ENCODE data around the gene IGF2BP3.
"Not testable (repeated sequence)": the region's sequence is repeated elsewhere in the genome, so short reads cannot be mapped to it uniquely, and the experiment has no call there.

The IGF2BP3 gene

DNA sequence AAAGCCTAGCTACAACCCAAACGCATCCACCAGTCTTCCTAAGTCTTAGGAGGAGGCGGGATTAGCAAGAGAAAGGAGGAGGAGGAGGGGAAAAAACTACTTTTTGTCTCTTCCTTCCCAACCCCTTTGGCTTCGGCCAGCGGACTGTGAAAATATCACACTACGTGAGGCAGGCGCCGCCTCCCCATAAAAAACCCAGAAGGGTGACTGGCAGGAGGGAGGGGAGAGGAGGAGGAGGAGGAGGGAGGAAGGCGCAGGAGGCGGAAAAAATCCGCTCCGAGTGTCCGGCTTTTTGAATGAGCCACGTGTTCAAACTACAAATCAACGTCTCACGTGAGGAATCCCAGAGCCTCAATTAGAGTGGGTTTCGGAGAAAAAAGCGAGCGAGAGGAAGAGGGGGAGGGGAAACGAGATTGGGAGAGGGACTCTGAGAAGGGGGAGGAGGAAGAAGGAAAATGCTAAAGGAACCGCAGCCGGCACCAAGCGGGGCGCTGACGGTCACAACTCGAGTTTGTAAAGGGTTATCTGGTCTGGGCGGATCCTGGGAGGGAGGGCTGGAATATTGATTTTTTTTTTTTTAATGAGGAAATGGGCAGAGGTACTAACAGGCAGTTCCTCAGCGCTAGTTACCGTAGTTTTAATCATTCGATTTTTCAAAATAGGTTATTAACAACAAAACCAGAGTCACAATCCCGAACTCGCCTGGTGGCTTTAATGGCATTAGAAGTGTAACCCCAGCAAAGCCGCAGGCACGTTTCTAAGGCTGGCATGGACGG lies at the start of gene IGF2BP3:
IGF2BP3 (minus strand) TSS at position 162 of the 776 bp plus-strand sequence. CDS start 381 bp downstream, outside the sequence.
- Mint-ChIP-seq H3K4me1 (peaks cover 19% of the 10 kb centered on the region), H3K27ac (ENCODE audit: low read depth) (peak within 1 kb of the TSS; percentile 69), H3K36me3 (ENCODE audit: insufficient read depth) (peaks cover 28% of the 10 kb centered on the region), H3K4me3 (peak within 1 kb of the TSS; percentile 74), H3K9me3 (no peaks in the 10 kb centered on the region), H3K27me3 (peaks cover 84% of the 10 kb centered on the region)
- ATAC-seq (replicated peaks; ENCODE audit: extremely low read depth, poor library complexity, severe bottlenecking) = no peak
- DNase-seq (ENCODE audit: low spot score in 2 of 2) = no peak

DNA sequence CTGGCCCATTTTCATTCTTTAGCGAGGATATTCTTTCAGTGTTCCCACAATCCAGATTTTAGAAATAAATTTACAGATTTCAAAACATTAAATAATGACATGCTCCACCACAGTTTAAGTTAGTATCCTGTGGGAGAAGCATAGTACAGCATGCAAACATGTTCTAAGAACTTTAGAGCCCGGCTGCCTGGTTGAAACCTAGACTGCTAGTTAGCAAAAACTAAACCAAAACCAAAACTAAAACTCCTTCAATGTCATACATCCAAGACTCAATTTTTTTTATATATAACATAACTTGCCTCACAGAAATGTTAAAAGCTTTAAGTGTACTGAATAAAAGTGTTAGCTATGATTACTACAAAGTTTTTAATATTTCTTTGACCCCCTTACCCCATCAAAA lies 44.5 kb upstream of the IGF2BP3 start:
- H3K4me3 Mint-ChIP-seq = no peak overlapping the region
- H3K36me3 Mint-ChIP-seq (ENCODE audit: insufficient read depth) = peaks cover 91% of the 10 kb centered on the region
- H3K9me3 Mint-ChIP-seq = no peaks in the 10 kb centered on the region
- ATAC-seq (replicated peaks; ENCODE audit: extremely low read depth, poor library complexity, severe bottlenecking) (no peak), DNase-seq (ENCODE audit: low spot score in 2 of 2) (no peak)
- H3K4me1 Mint-ChIP-seq = peaks cover 17% of the 10 kb centered on the region
- peak overlapping the region; percentile 82 for H3K27ac Mint-ChIP-seq (ENCODE audit: low read depth)
- H3K27me3 Mint-ChIP-seq = no peaks in the 10 kb centered on the region

DNA sequence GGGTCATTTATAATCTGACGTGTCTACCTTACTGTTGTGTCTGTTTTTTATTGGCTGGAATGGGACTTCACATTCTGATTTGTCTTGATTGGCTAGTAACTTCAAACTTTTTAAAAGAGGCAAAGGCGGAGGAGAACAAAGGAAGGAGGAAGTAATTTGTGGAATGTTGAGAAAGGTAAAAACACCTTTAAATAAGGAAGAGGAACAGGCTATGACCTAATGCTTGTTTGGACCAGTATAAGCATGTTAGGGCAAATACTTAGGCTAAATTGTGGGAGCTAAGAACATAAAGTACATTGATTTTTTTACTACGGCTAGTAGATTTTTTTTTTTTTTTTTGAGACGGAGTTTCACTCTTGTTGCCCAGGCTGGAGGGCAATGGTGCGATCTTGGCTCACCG lies 43.5 kb upstream of the IGF2BP3 start:
- H3K9me3 Mint-ChIP-seq; H3K27ac Mint-ChIP-seq (ENCODE audit: low read depth); ATAC-seq (replicated peaks; ENCODE audit: extremely low read depth, poor library complexity, severe bottlenecking); DNase-seq (ENCODE audit: low spot score in 2 of 2); H3K4me3 Mint-ChIP-seq; H3K27me3 Mint-ChIP-seq: not testable (repeated sequence)
- Mint-ChIP-seq H3K4me1 (peaks cover 23% of the 10 kb centered on the region), H3K36me3 (ENCODE audit: insufficient read depth) (peaks cover 91% of the 10 kb centered on the region)

DNA sequence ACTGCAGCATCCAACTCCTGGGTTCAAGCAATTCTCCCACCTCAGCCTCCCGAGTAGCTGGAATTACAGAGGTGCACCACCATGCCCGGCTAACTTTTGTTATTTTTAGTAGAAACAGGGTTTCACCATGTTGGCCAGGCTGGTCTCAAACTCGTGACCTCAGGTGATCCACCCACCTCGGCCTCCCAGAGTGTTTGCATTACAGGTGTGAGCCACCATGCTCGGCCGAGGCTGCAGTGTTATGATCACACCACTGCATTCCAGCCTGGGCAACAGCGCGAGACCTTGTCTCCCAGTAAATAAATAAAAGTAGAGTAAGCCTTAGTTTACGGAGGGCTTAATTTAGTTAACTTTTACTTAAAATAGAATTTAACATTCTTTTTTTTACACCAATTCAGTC lies 23.7 kb upstream of the IGF2BP3 start:
- Mint-ChIP-seq H3K4me1 (no peaks in the 10 kb centered on the region), H3K36me3 (ENCODE audit: insufficient read depth) (peaks cover 7% of the 10 kb centered on the region), H3K4me3 (no peak overlapping the region), H3K9me3 (no peaks in the 10 kb centered on the region), H3K27me3 (no peaks in the 10 kb centered on the region), H3K27ac (ENCODE audit: low read depth) (no peak overlapping the region)
- DNase-seq (ENCODE audit: low spot score in 2 of 2) (no peak), ATAC-seq (replicated peaks; ENCODE audit: extremely low read depth, poor library complexity, severe bottlenecking) (no peak)

DNA sequence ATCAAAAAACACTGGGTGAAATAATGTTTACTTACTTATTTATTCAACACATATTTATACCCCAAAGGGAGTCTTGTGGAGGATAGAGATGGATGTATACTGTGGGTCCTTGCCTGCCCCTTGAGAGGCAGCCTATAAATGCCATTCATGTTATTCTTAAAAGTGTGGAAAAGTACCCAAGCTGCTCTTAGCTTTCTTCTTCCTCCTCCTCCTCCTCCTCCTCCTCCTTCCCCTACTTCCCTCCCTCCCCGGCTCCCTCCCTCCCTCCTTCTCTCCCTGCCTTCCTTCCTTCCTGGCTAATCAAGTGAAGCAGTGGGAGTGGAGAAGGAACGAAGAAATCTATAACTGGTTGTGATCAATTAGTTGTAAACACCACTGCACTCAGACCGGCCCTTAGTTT lies 21.2 kb upstream of the IGF2BP3 start:
- no peaks in the 10 kb centered on the region for H3K9me3 Mint-ChIP-seq
- H3K4me1 Mint-ChIP-seq = no peaks in the 10 kb centered on the region
- DNase-seq (ENCODE audit: low spot score in 2 of 2) (no peak), ATAC-seq (replicated peaks; ENCODE audit: extremely low read depth, poor library complexity, severe bottlenecking) (no peak)
- no peaks in the 10 kb centered on the region for H3K27me3 Mint-ChIP-seq
- H3K36me3 Mint-ChIP-seq (ENCODE audit: insufficient read depth) = peaks cover 8% of the 10 kb centered on the region
- no peak overlapping the region for H3K27ac Mint-ChIP-seq (ENCODE audit: low read depth)
- peak overlapping the region; percentile 74 for H3K4me3 Mint-ChIP-seq

DNA sequence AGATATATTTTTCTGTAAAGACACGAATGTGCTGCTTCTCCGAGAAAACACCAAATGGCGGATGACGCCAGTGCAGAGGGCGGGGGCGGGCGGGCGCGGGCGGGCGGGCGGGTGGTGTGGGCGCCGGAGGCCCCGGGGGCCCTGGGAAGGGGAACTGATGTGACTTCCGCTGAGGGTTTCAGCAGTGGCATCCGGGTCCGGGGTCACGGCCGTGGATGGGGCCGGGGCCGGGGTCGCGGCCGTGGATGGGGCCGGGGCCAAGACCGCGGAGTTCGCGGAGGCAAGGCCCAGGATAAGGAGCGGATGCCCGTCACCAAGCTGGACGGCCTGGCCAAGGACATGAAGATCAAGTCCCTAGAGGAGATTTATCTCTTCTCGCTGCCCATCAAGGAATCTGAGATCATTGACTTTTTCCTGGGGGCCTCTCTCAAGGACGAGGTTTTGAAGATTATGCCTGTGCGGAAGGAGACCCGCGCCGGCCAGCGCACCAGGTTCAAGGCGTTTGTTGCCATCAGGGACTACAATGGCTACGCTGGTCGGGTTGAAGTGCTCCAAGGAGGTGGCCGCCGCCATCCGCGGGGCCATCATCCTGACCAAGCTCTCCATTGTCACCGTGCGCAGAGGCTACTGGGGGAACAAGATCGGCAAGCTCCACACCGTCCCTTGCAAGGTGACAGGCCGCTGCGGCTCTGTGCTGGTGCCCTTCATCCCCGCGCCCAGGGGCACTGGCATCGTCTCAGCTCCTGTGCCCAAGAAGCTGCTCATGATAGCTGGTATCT lies 20.3 kb upstream of the IGF2BP3 start:
- DNase-seq (ENCODE audit: low spot score in 2 of 2) = peak in 1 of 2 donors; percentile 46
- H3K27me3 Mint-ChIP-seq = no peaks in the 10 kb centered on the region

DNA sequence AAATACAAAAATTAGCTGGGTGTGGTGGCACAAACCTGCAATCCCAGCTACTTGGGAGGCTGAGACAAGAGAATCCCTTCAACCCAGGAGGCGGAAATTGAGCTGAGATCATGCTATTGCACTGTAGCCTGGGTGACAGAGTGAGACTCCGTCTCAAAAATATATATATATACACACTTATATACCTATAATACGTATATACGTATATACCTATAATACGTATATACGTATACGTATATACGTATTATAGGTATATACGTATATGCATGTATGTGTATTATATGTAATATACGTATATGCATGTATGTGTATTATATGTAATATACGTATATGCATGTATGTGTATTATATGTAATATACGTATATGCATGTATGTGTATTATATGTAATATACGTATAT lies 18.4 kb upstream of the IGF2BP3 start:
- not testable (repeated sequence) for DNase-seq (ENCODE audit: low spot score in 2 of 2); H3K27ac Mint-ChIP-seq (ENCODE audit: low read depth); H3K4me1 Mint-ChIP-seq; H3K27me3 Mint-ChIP-seq; H3K9me3 Mint-ChIP-seq; H3K36me3 Mint-ChIP-seq (ENCODE audit: insufficient read depth); ATAC-seq (replicated peaks; ENCODE audit: extremely low read depth, poor library complexity, severe bottlenecking); H3K4me3 Mint-ChIP-seq

More for the DNA sequence above, 20.3 kb upstream of the IGF2BP3 start:
- Mint-ChIP-seq H3K9me3 (no peaks in the 10 kb centered on the region), H3K36me3 (ENCODE audit: insufficient read depth) (peaks cover 8% of the 10 kb centered on the region), H3K27ac (ENCODE audit: low read depth) (peak overlapping the region; percentile 55), H3K4me3 (peak overlapping the region; percentile 74), H3K4me1 (no peaks in the 10 kb centered on the region)
- ATAC-seq (replicated peaks; ENCODE audit: extremely low read depth, poor library complexity, severe bottlenecking) = peak; percentile 92

DNA sequence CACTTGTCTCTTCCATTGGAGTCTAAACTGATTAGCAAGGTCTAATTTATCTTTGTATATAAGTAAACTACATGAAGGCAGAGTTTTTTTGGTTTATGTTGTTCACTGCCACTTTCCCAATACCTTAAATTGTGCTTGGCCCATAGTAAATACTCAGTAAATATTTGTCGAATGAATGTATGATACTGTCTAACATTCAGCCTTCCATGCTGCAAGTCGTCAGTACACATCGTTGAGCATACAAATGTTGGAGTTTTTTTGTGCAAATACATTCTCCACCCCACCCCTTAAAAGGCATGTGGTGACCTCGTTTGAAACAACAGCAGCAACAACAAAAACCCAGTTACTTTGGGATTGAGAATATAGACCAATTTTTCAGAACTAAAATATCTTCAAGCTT lies 17.4 kb upstream of the IGF2BP3 start:
- no peaks in the 10 kb centered on the region for H3K4me1 Mint-ChIP-seq

DNA sequence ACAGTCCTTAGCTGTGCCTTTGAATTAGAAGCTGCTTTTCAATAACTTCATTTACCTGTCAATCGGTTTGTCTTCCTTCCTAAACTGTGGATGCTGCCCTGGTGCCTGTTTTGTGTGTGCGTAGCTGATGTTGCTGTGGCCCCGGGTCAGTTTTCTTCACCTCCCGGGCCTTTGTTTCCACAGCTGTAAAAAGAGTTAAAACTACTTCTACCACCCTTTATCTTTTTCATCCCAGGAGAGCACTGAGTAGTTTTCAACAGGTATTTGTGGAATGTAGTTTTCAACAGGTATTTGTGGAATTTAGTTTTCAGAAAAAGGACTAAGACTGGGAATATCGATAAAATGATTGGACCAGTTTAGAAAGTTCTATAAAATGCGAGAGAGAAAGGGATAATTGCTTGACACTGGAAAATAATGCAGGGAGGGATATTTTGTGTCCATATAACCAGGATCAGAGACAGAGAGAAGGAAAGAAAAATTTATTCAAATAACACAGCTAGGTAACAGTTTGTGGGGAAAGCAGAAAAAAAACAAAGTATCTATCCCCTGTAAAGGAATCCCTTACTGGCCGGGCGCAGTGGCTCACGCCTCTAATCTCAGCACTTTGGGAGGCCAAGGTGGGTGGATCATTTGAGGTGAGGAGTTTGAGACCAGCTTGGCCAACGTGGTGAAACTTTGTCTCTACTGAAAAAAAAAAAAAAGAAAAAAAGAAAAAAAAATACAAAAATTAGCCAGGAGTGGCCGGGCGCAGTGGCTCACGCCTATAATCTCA lies 15.9 kb upstream of the IGF2BP3 start:
- Mint-ChIP-seq H3K27me3 (peaks cover 25% of the 10 kb centered on the region), H3K27ac (ENCODE audit: low read depth) (no peak overlapping the region), H3K9me3 (no peaks in the 10 kb centered on the region), H3K36me3 (ENCODE audit: insufficient read depth) (peaks cover 7% of the 10 kb centered on the region), H3K4me1 (no peaks in the 10 kb centered on the region), H3K4me3 (no peak overlapping the region)
- ATAC-seq (replicated peaks; ENCODE audit: extremely low read depth, poor library complexity, severe bottlenecking) (no peak), DNase-seq (ENCODE audit: low spot score in 2 of 2) (no peak)

More for the DNA sequence above, 17.4 kb upstream of the IGF2BP3 start:
- ATAC-seq (replicated peaks; ENCODE audit: extremely low read depth, poor library complexity, severe bottlenecking) = no peak
- H3K36me3 Mint-ChIP-seq (ENCODE audit: insufficient read depth) = peaks cover 8% of the 10 kb centered on the region
- H3K4me3 Mint-ChIP-seq = no peak overlapping the region
- no peak overlapping the region for H3K27ac Mint-ChIP-seq (ENCODE audit: low read depth)
- H3K27me3 Mint-ChIP-seq = peaks cover 10% of the 10 kb centered on the region
- DNase-seq (ENCODE audit: low spot score in 2 of 2) = no peak
- no peaks in the 10 kb centered on the region for H3K9me3 Mint-ChIP-seq

DNA sequence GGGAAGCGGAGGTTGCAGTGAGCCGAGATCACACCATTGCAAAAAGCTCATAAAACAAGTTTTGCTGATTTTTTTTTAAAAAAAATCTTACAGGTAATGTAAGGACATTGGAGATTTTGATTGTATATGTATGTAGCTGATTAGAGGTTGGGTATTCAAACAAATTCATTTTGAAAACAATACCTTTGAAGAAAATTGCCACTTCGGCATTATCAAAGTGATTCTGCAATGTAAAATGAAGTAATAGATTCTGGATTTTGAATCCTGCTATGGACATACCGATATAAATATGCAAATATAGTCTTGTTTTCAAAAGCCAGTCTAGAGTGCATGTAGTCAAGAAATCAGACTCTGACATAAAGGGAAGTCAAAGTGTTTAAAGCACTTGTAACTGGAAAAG lies 12.4 kb upstream of the IGF2BP3 start:
- peaks cover 51% of the 10 kb centered on the region for H3K27me3 Mint-ChIP-seq
- H3K36me3 Mint-ChIP-seq (ENCODE audit: insufficient read depth) = peaks cover 1% of the 10 kb centered on the region
- H3K4me3 Mint-ChIP-seq = no peak overlapping the region
- no peak overlapping the region for H3K27ac Mint-ChIP-seq (ENCODE audit: low read depth)
- H3K9me3 Mint-ChIP-seq = no peaks in the 10 kb centered on the region
- H3K4me1 Mint-ChIP-seq = no peaks in the 10 kb centered on the region
- ATAC-seq (replicated peaks; ENCODE audit: extremely low read depth, poor library complexity, severe bottlenecking) (no peak), DNase-seq (ENCODE audit: low spot score in 2 of 2) (no peak)

DNA sequence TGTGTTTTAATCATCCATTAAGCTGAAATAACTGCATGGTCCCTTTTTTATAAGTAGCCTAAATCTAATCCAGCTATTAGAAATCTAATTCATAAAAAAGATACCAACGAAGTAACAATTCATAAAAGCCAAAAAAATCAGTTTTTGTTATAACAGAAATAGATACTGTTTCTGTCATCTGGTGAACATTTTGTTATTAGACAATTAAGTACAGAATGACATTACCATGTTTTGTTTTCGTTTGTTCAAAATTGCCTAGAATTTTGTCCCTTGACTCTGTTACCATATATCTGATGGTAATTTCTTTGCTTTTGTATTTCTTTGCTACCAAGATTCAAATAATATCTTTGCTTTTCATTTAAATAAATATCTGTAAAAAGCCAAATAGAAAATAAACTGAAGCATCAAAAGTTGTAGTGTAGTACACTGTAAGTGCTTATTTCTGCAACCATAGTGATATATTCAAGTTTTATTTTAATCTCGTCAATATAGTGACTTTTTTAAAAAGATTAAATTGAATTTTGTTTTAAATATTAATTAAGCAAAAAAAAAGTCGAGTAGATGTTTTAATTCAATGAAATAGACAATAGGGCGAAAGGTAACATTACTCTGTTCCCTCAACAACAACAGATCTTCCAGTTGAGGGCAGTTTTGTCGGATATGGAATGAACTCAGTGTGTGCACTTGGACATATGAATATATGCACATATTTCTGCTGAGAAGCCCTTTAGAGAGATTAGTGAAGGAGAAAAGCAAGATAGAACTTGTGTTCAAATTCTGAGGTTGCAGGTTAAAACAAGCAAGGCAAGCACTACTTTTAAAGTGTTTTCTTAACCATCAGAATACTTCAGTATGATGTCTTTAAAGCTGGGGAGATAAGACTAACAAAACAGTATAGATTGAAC lies 7.9 kb upstream of the IGF2BP3 start:
- ATAC-seq (replicated peaks; ENCODE audit: extremely low read depth, poor library complexity, severe bottlenecking) = no peak
- no peak overlapping the region for H3K27ac Mint-ChIP-seq (ENCODE audit: low read depth)
- H3K27me3 Mint-ChIP-seq = peaks cover 81% of the 10 kb centered on the region
- no peak for DNase-seq (ENCODE audit: low spot score in 2 of 2)
- H3K9me3 Mint-ChIP-seq = no peaks in the 10 kb centered on the region
- no peaks in the 10 kb centered on the region for H3K4me1 Mint-ChIP-seq
- peaks cover 11% of the 10 kb centered on the region for H3K36me3 Mint-ChIP-seq (ENCODE audit: insufficient read depth)
- H3K4me3 Mint-ChIP-seq = no peak overlapping the region

DNA sequence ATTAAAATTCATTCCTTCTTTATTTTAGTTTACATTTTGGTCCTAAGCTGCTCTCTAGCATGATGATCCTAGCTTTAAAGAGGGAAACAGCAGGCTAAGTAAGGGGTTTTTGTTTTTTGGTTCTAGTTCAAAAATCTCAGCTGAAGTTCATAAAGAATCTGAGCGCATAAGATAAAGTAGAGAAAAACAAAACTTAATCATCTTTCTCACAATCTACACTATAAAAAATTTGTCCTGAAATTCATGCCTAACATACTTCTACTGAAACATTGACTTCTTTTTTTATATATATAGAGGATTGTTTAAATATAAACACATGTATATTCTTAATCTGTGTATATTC lies 6.8 kb upstream of the IGF2BP3 start:
- ATAC-seq (replicated peaks; ENCODE audit: extremely low read depth, poor library complexity, severe bottlenecking) = no peak
- peaks cover 81% of the 10 kb centered on the region for H3K27me3 Mint-ChIP-seq

More for the DNA sequence above, 6.8 kb upstream of the IGF2BP3 start:
- Mint-ChIP-seq H3K4me1 (no peaks in the 10 kb centered on the region), H3K36me3 (ENCODE audit: insufficient read depth) (peaks cover 11% of the 10 kb centered on the region), H3K9me3 (no peaks in the 10 kb centered on the region), H3K27ac (ENCODE audit: low read depth) (no peak overlapping the region), H3K4me3 (no peak overlapping the region)
- no peak for DNase-seq (ENCODE audit: low spot score in 2 of 2)

Measured in central memory CD8-positive, alpha-beta T cell (primary cell).